Stimulated activated CD8-positive, alpha-beta memory T cell treated with anti-CD3 and anti-CD28 coated beads, Interleukin-2, amount 100 ng/mL, for 1 hour (primary cell): ENCODE data around the gene PLP2.
A peak's percentile ranks its signal among the peaks of the same experiment; 100 is the strongest.
"Not testable (repeated sequence)": the region's sequence is repeated elsewhere in the genome, so short reads cannot be mapped to it uniquely, and the experiment has no call there.

Experiments
- DNase-seq, 2 donors: peaks; one replicate each; pipeline ENCODE4 v3.0.0-alpha.2; 2020; ENCODE audit warnings: low read depth in 2 of 2

The PLP2 gene, protein sequence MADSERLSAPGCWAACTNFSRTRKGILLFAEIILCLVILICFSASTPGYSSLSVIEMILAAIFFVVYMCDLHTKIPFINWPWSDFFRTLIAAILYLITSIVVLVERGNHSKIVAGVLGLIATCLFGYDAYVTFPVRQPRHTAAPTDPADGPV

DNA sequence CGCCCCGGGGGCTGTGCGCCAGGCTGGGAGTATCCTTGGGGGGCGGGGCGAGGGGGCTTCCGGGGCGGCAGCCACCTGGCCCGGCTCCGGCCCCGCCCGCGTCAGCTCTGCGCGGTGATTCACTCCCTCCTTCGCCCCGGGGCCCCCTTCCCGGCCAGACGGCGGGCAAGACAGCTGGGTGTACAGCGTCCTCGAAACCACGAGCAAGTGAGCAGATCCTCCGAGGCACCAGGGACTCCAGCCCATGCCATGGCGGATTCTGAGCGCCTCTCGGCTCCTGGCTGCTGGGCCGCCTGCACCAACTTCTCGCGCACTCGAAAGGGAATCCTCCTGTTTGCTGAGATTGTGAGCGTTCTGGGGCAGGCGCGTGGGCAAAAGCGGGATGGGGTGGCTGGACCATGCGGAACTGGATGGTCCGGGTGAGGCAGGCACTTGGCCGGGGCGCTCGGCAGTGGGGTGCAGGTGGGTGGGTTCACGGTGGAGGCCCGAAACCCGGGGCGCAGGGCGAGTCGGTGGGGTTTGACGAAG lies at the start of gene PLP2:
Gene PLP2 (plus strand): TSS at position 147 of the 528 bp plus-strand sequence. CDS start 103 bp downstream, at position 250.
- peak; percentile 60 to 66 for DNase-seq

DNA sequence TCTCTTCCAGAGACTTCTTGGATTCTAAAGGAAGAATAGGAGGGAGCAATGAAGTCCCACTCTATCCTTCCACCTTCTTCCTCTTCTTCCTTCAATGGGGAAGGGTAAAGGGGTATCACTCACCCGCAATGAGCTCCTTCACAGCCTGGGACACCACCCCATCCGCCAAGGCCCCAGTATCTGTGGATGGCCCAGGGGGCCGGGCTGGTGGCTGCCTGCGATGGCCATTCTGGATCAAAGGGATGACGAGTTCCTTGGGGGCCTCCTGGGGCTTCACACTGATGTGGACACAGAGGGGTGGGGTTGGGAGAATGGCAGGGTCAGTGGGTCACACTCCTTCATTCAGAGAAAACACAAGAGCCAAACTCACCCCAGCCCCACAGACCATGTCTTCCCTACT lies 49.2 kb upstream of the PLP2 start:
- no peak for DNase-seq

DNA sequence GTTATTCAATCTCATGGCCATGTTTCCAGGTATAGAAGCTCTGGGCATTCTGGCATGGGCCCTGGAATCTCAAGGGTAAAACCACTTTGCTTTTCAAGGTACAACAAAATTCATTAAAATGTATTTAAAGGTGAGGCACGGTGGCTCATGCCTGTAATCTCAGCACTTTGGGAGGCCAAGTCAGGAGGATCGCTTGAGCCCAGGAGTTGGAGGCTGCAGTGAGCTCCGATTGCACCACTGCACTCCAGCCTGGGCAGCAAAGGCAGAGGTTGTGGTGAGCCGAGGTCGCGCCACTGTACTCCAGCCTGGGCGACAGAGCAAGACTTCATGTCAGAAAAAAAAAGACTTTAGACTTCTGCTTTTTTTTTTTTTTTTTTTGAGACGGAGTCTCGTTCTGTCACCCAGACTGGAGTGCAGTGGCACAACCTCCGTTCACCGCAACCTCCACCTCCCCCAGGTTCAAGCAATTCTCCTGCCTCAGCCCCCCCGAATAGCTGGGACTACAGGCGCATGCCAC lies 43.9 kb upstream of the PLP2 start:
- not testable (repeated sequence) for DNase-seq

DNA sequence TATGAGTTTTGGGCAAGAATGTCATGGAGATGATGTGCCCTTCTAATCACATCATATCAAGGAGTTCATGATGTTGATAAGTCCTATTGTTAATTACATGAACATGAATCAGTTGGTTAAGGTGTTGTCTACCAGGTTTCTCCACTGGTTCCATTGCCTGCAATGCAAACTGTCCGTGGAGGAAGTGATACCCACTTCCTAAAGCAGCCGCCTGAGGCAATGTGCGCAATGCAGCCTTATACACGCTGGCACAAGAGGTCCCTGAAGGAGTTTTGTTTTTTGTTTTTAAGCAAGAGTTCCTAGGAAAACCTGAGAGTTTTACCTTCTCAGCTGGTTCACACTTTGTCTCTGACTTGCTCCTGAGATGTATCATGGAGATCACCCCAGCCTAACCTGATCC lies 42.3 kb upstream of the PLP2 start:
- no peak for DNase-seq

DNA sequence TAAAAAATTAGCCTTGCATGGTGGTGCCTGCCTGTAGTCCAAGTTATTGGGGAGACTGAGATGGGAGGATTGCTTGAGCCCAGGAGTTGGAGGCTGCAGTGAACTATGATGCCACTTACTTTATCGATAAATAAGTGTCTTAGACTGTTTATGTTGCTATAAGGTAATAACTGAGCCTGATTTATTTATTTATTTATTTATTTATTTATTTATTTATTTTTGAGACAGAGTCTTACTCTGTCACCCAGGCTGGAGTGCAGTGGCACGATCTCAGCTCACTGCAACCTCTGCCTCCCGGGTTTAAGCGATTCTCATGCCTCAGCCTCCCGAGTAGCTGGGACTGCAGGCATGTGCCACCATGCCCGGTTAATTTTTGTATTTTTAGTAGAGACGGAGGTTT lies 39.4 kb upstream of the PLP2 start:
- DNase-seq, result not testable (repeated sequence)

DNA sequence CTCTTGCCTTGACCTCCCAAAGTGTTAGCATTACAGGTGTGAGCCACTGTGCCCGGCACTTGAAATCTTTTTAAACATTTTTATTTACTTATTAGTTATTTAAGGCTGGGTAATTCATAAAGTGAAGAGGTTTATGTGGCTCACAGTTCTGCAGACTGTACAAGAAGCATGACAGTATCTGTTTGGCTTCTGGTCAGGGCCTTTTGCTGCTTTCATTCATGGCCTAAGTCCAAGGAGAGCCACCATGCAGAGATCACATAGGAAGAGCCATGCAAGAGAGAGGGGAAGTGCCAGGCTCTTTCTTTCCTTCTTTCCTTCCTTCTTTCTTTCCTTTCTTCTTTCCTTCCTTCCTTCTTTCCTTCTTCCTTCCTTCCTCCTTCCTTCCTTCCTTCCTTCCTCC lies 37.9 kb upstream of the PLP2 start:
- DNase-seq, result no peak

DNA sequence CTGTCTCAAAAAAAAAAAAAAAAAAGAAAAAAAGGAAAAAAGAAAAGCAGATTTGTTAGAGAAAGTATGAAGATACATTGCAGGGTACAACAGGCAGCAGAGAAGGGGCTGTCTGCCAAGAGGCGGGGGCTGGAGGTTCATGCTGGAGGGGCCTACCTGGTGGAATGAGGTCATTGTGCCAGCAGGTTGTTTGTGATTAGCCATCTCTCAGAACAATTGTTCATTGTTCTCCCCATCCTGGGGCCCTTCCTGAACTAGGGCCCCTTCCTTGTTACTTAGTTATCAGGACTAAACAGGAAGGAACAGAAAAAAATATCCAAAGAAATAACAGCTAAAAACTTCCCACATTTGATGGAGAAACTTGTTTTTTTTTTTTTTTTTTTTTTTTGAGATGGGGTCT lies 34.2 kb upstream of the PLP2 start:
- no peak for DNase-seq

DNA sequence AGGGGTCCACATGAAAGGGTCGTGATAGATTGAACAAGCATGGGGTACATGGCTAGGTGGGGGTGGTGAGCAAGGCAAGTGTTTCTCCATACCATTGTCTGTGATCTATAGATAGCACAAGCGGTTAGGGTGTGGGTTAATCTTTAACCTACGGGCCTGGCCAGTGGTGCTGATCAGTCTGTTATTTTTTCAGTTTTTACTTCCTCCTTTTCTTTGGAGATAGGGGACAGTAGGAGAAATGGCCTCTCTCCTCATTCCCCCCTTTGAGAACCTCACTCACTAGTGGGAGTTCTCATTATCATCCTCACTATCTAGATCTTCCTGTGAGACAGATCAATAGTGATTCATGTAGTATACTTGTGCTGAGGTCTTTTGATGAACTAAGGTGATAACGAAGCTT lies 32.0 kb upstream of the PLP2 start:
- DNase-seq, result no peak

DNA sequence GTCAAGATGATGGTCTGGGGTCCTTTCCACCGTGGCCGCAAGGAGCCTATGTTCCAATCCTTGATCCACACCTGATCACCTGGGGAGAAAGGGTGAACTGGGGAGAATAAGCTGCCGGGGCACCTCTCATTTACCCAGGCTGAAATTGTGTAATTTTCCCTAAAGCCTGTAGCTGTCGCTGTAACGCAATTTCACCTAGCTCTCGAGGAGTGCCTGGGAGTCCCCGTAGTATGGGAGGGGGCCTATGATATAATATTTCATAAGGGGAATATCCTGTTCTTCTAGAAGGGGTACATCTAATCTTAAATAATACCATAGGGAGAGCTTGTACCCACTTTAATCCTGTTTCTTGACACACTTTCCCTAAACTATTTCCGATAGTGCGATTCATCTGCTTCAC lies 29.4 kb upstream of the PLP2 start:
- not testable (repeated sequence) for DNase-seq

DNA sequence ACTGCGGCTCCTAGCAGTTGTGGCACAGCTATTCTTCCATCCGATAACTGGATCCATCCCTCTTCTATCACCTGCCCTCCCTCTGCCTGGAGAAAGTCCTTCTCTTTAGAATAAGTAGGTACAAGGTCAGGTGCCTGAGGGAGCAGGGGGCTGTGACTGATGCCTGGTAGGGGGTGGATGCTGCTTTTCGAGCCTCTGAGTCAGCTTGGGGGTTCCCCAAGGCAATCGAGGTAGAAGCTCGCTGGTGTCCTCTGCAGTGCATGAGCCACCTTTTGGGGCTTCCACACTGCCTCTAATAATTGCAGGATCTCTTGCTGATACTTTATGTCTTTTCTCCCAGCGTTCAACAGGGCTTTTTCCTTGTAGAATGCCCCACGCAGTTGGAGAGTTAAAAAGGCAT lies 28.5 kb upstream of the PLP2 start:
- DNase-seq, result not testable (repeated sequence)

DNA sequence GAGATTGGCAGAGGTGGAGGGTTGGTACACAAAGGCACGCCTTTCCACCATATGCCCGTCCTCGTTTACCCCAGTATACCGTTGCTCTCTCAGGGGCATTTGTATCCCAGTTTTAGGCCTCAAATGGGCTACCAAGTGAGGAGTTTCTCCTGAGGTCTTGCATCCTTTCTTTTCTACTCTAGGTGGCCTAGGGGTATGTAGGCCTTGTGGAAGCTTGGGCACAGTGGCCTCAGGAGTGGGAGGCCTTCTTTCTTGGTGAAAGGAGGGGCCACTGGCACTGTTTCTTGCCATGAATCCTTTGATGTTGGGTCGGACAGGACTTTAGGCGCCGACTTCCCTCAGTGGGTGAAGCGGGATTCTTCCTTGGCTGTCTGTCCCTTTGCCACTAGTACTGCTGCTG lies 24.4 kb upstream of the PLP2 start:
- no peak for DNase-seq

DNA sequence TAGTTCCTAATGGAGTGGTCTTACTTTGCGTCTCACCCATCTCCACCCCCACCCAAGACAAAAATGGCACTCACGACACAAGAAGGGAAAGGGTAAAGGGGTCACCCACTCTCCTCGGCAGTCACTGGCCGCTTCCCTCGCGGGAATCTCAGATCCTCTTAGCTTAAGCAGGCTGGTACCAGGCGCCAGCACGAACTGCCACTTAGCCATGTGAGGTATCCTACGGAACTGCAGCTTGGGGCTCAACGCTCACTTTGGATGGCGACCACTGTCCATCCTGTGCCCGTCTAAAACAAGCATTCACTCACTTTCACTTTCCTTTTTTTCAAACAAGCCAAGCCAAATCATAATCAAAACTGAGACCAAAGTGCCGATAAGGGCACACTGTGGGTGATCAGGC lies 23.8 kb upstream of the PLP2 start:
- DNase-seq, result no peak

DNA sequence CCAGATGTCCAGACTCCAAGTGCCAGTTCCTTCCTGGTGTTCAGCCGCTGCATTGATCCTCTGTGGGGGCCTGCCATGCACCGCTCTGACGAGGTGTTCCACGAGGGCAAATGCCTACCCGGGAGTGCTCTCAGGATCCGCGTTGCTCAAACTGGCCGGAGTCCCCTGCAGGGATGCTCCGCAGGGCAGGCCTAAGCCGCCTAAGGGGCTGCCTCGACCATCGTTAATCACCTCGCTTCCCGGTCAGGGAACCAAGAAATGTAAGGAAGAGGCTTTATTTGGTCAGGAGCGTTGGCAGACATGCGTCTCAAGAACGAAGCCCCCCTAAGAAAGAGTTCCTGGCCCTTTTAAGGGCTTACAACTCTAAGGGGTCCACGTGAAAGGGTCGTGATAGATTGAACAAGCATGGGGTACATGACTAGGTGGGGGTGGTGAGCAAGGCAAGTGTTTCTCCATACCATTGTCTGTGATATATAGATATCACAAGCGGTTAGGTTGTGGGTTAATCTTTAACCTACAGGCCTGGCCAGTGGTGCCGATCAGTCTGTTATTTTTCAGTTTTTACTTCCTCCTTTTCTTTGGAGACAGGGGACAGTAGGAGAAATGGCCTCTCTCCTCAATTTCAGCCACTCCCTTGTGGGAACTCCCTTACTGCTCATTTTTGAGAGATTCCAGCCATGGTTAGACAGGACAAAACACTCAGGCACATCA lies 23.2 kb upstream of the PLP2 start:
- not testable (repeated sequence) for DNase-seq

DNA sequence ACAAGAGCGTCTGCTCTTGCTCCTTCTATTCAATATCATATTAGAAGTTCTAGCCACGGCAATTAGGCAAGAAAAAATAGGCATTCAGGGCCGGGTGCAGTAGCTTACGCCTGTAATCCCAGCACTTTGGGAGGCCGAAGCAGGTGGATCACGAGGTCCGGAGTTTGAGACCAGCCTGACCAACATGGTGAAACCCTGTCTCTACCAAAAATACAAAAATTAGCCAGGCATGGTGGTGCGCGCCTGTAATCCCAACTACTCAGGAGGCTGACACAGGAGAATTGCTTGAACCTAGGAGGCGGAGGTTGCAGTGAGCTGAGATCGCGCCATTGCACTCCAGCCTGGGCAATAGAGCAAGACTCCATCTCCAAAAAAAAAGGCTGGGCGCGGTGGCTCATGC lies 22.4 kb upstream of the PLP2 start:
- DNase-seq, result not testable (repeated sequence)

DNA sequence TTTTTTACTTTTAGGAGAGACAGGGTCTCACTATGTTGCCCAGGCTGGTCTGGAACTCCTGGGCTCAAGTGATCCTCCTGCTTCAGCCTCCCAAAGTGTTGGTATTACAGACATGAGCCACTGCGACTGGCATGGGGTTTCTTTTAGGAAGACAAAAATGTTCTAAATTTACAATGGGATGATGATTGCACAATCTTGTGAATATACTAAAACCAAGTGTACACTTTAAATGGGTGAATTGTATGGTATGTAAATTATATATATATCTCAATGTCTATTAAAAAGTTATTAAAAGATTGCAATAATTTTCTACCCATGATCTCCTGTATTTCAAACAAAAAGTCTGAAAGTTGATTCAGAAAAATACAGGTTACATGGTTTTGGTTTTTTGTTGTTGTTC lies 18.2 kb upstream of the PLP2 start:
- no peak for DNase-seq

DNA sequence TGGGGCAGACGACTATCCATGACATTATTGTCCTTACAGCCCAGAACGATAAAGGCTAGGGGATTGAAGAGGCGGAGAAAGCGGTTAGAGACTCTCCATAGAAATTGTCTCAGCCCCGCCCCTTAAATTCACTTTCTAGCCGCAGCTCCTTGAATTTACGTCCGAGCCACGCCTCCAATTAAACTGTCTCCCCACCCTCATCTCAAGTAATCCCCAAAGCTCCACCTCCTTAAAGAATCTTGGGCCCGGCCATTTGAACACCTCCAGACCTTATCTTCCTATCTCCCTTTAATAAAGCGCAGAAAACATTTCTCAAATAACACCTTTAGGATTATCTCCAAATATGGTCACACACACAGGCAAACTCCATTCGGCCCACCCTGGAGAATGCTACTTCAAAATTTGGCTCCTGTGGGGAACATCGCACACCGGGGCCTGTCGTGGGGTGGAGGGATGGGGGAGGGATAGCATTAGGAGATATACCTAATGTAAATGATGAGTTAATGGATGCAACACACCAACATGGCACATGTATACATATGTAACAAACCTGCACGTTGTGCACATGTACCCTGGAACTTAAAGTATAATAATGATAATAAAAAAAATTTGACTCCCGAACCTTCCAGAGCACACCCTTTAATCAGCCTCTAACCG lies 16.3 kb upstream of the PLP2 start:
- DNase-seq, result no peak

DNA sequence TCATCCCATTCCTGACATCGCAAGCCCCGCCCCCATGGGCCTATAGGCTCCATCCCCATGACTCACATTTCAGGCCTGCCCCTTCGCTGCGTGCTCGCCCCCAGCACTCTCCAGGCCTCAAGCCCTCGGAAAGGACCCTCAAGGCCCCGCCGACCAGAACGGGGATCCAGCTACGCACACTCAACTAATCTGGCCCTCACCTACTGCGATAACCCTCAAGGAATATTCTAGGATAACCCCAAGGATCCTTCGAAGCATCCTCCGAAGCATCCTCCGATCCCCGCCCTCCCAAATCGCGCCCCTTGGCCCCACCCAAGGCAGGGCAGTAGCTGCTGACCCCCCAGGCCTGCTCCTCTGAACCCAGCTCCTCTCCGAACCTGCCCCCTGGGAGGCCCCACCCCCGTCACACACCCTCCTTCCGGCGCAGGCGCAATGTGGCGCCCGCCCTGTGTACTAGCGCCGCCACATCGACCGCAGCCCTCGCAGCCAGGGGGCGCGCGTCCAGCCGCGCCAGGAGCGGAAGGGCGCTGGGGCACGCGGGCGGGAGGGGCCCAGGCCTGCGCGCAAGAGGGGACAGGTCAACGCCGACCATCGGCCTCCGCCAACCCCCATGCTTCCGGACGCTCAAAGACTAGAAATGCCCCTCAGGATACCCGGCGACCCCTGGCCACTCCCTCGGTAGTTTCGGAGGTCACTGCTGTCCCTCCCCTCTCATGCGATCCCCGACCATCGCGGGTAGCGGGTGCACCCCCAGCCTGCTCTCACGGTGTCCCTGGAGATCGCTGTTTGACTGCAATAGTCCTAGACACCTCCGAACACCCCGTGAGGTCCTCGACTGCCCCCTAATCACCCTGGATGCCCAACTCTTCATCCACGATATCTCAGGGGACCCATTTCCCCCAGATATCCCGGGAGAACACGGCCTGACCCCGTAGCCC lies 15.5 kb upstream of the PLP2 start:
- DNase-seq, result peak; percentile 62 to 75

DNA sequence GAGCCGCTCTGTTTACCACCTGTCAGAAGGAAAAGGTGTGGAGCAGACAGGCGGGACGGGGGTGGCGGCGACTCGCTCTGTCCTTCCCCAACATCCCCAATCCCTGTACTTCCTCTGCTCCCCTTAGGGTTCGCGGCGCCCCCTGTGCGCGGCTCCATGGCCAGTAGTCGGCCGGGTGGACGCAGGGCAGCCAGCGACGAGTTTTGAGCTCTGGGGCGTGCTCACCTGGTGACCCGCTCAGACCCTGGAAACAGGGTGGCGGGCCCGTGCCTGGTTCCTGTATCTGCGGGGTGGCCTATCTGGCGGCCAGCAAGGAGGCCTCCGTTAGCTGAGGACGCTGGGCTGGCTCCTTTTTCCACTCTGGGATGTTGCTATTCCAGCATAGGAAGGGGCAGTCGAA lies 14.5 kb upstream of the PLP2 start:
- DNase-seq, result no peak

DNA sequence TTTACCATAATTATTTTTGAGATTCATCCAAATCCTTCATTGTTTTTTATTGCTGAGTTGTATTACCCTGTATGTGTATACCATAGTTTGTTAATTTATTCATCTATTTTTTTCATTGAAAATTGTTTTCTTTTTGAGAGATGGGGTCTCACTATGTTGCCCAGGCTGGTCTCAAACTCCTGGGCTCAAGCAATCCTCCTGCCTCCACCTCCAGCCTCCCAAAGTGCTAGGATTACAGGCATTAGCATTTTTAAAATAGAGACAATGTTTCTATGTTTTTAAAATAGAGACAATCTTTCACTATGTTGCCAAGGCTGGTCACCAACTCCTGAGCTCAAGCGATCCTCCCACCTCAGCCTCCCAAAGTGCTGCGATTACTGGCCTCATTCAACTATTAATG lies 10.8 kb upstream of the PLP2 start:
- no peak for DNase-seq

DNA sequence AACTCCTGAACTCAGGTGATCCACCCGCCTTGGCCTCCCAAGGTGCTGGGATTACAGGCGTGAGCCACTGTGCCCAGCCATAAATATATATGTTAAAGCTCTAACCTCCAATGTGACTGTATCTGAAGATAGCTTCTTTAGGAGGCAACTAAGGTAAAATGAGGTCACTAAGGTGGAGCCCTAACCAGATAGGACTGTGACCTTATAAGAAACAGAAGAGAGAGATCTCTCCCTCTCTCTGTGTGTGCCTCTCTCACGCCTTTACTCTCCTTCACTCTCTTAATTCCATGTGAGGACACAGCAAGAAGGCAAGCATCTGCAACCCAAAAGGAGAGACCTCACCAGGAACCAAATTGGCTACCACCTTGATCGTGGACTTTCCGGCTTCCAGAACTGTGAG lies 10.1 kb upstream of the PLP2 start:
- DNase-seq, result no peak

DNA sequence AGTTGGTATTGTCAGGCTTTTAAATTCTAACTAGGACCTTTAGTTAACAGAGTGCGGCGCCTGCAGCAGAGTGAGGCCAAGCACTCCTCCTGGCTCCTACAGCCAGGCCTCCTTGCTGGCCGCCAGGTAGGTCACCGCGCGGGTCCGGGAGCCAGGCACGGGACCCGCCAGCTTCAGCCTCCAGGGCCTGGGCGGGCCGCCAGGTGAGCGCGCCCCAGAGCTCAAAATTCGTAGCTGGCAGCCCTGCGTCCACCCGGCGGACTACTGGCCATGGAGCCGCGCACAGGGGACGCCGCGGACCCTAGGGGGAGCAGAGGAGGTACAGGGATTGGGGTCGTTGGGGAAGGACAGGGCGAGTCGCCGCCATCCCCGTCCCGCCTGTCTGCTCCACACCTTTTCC lies 9.1 kb upstream of the PLP2 start, which contains the start of gene MAGIX:
Gene MAGIX (plus strand): TSS at position 139 of the 400 bp plus-strand sequence. CDS start 132 bp downstream, at position 271.
- DNase-seq, result no peak
